Vagina (tissue), 2 donors: ENCODE results near the gene DNAH8.

Experiments used
- POLR2A ChIP-seq, 2 donors: fragments of 450-650 bp; IDR thresholded peaks; one replicate each; pipeline ENCODE4 v1.6.1; 2017; ENCODE audit warnings: antibody characterized with exemption in 2 of 2, mild to moderate bottlenecking in 2 of 2, moderate library complexity in 2 of 2
- POLR2AphosphoS5 ChIP-seq, 2 donors: sonication (generic); formaldehyde crosslinking; IDR thresholded peaks; one replicate each; pipeline ENCODE4 v1.9.0; 2017; ENCODE audit warnings: antibody characterized with exemption in 2 of 2, mild to moderate bottlenecking in 2 of 2, low read depth in 1 of 2; ENCODE audit not compliant: insufficient read depth in 1 of 2
- TF ChIP-seq, protein P1 (sequence below), 3 experiments: fragments of 450-650 bp in 2 of 3; fragments of 200-600 bp in 1 of 3; sonication (generic) in 1 of 3; IDR thresholded peaks; one replicate each; pipeline ENCODE4 v1.5.1; 2017 to 2019; ENCODE audit warnings: antibody characterized with exemption in 3 of 3, mild to moderate bottlenecking in 2 of 3, moderate library complexity in 2 of 3

DNA sequence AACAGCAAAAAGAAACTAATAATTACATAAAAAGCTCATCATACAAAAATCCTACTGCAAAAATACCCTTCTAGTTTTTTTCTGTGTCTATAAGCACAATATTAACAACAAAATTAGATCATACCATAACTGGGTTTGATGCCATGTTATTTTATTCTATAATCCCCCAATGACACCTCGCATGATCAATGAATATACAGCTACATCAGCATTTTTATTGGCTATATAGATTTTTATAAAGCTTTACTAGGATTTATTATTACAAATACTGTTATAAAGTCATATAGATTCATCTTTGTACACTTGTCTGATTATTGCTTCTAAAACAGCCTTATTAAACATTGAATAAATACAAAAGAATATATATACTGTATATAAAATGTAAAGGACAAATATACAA lies 288.4 kb downstream of the DNAH8 start:
- TF ChIP-seq POLR2AphosphoS5 (IDR thresholded peaks at IDR 0.05; ENCODE audit: insufficient read depth in 1 of 2, low read depth in 1 of 2) (no peak), POLR2A (IDR thresholded peaks at IDR 0.05) (no peak)
- TF ChIP-seq, protein P1, sequence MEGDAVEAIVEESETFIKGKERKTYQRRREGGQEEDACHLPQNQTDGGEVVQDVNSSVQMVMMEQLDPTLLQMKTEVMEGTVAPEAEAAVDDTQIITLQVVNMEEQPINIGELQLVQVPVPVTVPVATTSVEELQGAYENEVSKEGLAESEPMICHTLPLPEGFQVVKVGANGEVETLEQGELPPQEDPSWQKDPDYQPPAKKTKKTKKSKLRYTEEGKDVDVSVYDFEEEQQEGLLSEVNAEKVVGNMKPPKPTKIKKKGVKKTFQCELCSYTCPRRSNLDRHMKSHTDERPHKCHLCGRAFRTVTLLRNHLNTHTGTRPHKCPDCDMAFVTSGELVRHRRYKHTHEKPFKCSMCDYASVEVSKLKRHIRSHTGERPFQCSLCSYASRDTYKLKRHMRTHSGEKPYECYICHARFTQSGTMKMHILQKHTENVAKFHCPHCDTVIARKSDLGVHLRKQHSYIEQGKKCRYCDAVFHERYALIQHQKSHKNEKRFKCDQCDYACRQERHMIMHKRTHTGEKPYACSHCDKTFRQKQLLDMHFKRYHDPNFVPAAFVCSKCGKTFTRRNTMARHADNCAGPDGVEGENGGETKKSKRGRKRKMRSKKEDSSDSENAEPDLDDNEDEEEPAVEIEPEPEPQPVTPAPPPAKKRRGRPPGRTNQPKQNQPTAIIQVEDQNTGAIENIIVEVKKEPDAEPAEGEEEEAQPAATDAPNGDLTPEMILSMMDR (IDR thresholded peaks at IDR 0.05) = no peak
